Measurements from ENCODE around the gene CDK3.
"Not testable (repeated sequence)": the region's sequence is repeated elsewhere in the genome, so short reads cannot be mapped to it uniquely, and the experiment has no call there.

CDK3 gene

DNA sequence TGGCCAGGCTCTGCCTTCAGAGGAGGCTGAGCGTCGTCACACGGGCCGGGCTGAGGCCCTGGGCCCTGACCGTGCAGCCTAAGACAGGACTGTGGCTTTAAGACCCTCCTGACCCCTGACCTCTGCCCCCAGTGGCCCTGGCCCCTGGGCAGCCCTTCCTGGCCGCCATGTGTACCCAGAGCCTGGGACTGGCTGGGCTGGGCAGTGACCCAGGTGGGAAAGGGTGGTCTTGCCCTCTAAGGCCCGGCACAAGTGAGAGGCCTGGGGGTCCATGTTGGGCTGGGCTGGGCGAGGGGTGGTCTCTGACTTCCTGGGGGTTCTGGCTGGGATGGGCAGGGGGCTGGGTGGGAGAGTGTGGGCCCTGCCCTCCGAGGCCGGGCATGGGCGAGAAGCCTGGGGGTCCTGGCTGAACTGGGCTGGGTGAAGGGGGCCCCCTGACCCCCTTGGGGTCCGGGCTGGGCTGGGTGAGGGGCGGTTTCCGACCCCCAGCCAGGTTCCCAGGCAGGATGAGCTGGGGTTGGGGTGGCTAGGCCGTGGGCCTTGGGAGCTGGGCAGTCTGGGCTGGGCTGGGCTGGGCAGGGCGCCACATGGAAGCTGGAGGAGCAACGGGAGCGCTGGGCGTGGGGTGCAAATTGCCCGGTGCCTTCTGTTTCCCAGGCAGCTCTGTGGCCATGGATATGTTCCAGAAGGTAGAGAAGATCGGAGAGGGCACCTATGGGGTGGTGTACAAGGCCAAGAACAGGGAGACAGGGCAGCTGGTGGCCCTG is at the start of gene CDK3:
CDK3 (plus strand) TSS at position 101 of the 767 bp plus-strand sequence; CDS start at position 672, 571 bp downstream.
- no peak for DNase-seq (ENCODE audit: low read depth)

- no peak for DNase-seq (ENCODE audit: low read depth)
These were observed 49.6 kb upstream of the CDK3 start for GRCh38 chr17:75950855-75951554.

GRCh38 chr17:75959051-75959838 is 41.4 kb upstream of the CDK3 start:
- DNase-seq (ENCODE audit: low read depth), result no peak

GRCh38 chr17:75959839-75960511 is 40.7 kb upstream of the CDK3 start:
- DNase-seq (ENCODE audit: low read depth), result no peak

GRCh38 chr17:75965468-75965867 is 35.2 kb upstream of the CDK3 start:
- no peak for DNase-seq (ENCODE audit: low read depth)

DNA sequence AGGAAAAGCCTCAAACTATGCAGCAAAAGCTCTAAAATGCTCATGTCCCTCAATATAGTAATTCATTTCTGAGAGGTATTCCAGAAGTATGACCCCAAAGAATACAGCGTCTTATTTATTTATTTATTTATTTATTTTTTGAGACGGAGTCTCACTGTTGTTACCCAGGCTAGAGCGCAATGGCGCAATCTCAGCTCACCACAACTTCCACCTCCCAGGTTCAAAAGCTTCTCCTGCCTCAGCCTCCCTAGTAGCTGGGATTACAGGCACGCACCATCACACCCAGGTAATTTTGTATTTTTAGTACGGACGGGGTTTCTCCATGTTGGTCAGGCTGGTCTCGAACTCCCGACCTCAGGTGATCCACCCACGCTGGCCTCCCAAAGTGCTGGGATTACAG is 31.6 kb upstream of the CDK3 start:
- not testable (repeated sequence) for DNase-seq (ENCODE audit: low read depth)

GRCh38 chr17:75970011-75970523 is 30.6 kb upstream of the CDK3 start:
- DNase-seq (ENCODE audit: low read depth), result no peak

- no peak for DNase-seq (ENCODE audit: low read depth)
These were observed 30.0 kb upstream of the CDK3 start for GRCh38 chr17:75970626-75971025.

DNA sequence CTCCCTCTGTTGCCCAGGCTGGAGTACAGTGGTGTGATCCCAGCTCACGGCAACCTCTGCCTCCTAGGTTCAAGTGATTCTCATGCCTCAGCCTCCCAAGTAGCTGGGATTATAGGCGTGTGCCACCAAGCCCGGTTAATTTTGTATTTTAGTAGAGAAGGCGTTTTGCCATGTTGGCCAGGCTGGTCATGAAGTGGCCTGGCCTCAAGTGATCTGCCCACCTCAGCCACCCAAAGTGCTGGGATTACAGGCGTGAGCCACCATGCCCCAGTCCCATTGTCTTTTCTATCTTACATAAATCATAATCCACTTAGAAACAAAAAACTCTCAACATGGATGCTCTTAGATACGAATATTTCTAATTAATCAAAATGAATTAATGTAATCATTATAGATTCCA is 25.5 kb upstream of the CDK3 start:
- DNase-seq (ENCODE audit: low read depth), result not testable (repeated sequence)

DNA sequence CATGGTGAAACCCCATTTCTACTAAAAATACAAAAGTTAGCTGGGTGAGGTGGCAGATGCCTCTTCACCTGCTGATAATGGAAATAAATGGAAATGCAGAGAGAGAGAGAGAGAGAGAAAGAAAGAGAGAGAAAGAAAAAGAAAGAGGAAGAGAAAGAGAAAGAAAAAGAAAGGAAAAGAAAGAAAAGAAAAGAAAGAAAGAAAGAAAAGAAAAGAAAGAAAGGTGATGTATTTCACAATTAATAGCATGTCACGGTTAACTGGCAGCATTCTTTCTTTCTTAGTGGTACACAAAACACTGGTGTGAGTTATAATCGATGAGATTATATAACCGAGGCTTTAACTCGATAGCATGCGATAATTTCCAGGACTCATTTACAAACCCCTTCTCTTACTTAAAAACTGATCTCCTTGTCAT is 24.9 kb upstream of the CDK3 start:
- DNase-seq (ENCODE audit: low read depth), result no peak

- no peak for DNase-seq (ENCODE audit: low read depth)
These were observed 24.3 kb upstream of the CDK3 start for GRCh38 chr17:75976175-75976848.

- DNase-seq (ENCODE audit: low read depth), result peak; percentile 91
These were observed 21.5 kb upstream of the CDK3 start, which contains the start of the genes ACOX1 and TEN1 for GRCh38 chr17:75978938-75979704. TSS of gene ACOX1 (minus strand) at chr17:75979166. CDS start at chr17:75979073, 93 bp downstream. TSS of gene TEN1 (plus strand) at chr17:75979240. CDS start at chr17:75986193, 6,953 bp downstream.

DNA sequence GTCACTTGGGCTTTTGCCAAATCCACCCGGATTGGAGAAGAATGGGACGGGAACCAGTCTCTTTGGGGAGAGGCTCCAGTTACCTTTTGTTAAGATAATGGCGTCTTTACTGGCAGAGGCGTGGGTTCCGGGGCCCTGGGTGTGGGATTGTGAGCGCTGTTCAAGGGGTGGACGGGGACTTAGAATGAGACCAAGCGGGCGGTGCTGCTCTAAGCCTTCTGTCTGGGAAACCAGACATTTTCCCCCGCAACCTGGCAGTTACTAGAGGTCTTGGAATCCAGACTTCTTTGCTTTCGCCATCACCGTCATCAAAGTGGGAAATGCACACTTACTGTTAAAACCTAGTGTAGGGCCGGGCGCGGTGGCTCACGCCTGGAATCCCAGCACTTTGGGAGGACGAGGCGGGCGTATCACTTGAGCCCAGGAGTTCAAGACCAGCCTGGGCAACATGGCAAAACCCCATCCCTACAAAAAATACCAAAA is 20.9 kb upstream of the CDK3 start:
- no peak for DNase-seq (ENCODE audit: low read depth)

GRCh38 chr17:75980188-75981018 is 20.3 kb upstream of the CDK3 start:
- no peak for DNase-seq (ENCODE audit: low read depth)

GRCh38 chr17:75981019-75981615 is 19.5 kb upstream of the CDK3 start:
- no peak for DNase-seq (ENCODE audit: low read depth)

DNA sequence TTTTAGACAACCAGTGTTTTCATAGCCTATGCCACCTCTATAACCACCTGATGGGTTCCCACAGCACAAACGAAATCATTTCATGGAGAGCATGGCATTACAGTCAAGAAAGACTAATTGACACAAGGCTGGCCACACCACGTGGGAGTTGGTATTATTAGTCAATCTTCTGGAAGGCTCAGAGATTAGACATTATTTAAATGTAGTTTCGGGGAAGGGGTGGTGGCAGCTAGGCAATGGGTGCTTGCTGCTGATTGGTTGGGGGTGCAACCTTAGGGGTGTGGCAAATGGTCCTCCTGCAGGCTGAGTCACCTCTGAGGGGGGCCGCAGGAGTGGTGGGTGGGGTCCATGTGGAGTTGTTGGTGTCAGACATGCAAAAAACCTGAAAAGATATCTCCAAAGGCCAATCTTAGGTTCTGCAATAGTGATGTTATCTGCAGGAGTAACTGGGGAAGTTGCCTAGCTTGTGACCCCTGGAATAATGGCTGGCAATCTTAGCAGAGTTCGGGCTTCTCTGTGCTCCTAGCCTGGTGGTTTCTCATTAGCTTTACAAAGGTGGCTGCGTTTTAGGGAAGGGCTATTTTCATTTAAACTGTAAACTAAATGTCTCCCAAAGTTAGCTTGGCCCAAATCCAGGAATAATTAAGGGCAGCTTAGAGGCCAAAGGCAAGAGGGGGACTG is 17.0 kb upstream of the CDK3 start:
- no peak for DNase-seq (ENCODE audit: low read depth)

- no peak for DNase-seq (ENCODE audit: low read depth)
These were observed 14.7 kb upstream of the CDK3 start for GRCh38 chr17:75985986-75986385.

- DNase-seq (ENCODE audit: low read depth), result no peak
These were observed 13.6 kb upstream of the CDK3 start for GRCh38 chr17:75987041-75987440.
